ENCODE measurements around the gene INPP5D. TPM values are rescaled to one million over a fixed set of nuclear protein-coding genes. Genes with fewer than 3 reads are reported as not detected.

INPP5D gene
- total RNA-seq, 2 donors from 2014 or later: 7.2 to 9.3 TPM

- DNase-seq (no peak), ATAC-seq (no peak)
- intact Hi-C loops (cut with DNase I): no loop called here
Measured at GRCh38 chr2:233124421-233125080, 64.4 kb downstream of the INPP5D start.

- intact Hi-C loops (cut with DNase I): no loop called here
- DNase-seq (no peak), ATAC-seq (no peak)
Measured at GRCh38 chr2:233125455-233126065, 65.4 kb downstream of the INPP5D start.

GRCh38 chr2:233129351-233129978 lies 69.3 kb downstream of the INPP5D start:
- ATAC-seq: no peak
- intact Hi-C loops (cut with DNase I): no loop called here
- no peak for DNase-seq

GRCh38 chr2:233130024-233130423 lies 69.9 kb downstream of the INPP5D start:
- intact Hi-C loops (cut with DNase I): no loop called here
- no peak for ATAC-seq
- DNase-seq: no peak

- DNase-seq (no peak), ATAC-seq (no peak)
- intact Hi-C loops (cut with DNase I): no loop called here
Measured at GRCh38 chr2:233130481-233131020, 70.4 kb downstream of the INPP5D start.

DNA sequence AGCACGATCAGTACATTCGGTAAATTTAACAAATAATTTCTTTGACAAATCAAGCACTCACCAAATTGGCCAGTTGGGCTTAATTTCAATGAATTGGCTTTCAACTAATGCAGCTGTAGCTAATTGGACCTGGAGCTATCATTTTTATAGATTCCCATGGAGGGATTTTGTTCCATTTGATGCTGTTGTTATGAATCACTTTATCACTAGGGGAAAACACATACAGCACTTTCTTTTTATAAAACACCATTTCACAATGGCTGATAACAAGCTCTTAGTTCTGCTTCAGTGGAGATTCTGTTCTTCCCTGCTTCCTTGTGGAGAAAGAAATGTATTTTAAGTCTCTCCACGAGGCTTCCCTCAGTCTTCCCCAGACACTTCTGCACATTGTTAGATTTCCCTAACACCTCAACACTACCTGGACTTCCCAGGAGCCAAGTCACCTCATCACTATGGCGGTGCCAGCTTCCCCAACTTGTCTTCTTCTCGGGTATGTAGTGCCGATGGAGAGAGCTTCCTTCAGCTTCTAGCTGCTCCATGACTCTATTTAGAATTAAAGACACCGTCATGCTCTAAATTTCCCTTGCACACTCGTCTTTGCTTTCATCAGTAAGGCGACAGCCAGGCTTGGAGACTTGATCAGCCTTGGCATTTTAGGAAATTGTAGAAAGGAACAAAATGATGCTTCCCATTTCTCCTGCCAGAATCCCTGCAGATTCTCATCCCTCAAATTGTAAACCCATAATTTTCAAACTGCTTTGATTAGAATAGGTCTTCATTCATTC lies 72.0 kb downstream of the INPP5D start:
- intact Hi-C loops (cut with DNase I): no loop called here
- ATAC-seq: no peak
- DNase-seq: no peak

DNA sequence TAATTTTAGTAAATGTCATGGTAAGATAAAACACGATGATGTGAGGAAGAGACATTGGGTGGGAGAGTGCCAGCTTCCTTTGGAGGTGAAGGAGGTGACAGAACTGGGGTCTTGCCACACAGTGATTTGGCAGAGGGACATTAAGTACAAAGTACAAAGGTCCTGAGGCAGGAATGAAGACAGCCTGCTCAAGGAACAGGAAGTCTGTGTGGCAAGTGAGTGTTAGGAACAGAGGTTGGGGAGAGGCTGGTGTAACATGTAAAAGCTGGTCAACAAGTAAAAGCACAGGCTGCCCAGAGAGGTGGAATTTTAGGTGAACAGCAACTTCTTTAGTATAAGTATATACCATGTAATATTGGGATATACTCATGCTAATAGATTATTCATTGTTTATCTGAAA lies 73.1 kb downstream of the INPP5D start:
- ATAC-seq (peak; percentile 21 to 23), DNase-seq (no peak)
- intact Hi-C loops (cut with DNase I): no loop called here

- intact Hi-C loops (cut with DNase I): no loop called here
- DNase-seq (no peak), ATAC-seq (no peak)
Measured at GRCh38 chr2:233135421-233135820, 75.3 kb downstream of the INPP5D start.

GRCh38 chr2:233137040-233137439 lies 76.9 kb downstream of the INPP5D start:
- no peak for DNase-seq
- intact Hi-C loops (cut with DNase I): no loop called here
- no peak for ATAC-seq

- intact Hi-C loops (cut with DNase I): no loop called here
- ATAC-seq (no peak), DNase-seq (no peak)
Measured at GRCh38 chr2:233140077-233140585, 80.0 kb downstream of the INPP5D start.

GRCh38 chr2:233140978-233141377 lies 80.8 kb downstream of the INPP5D start:
- DNase-seq: no peak
- intact Hi-C loops (cut with DNase I): no loop called here
- ATAC-seq: no peak

- intact Hi-C loops (cut with DNase I): no loop called here
- no peak for DNase-seq
- ATAC-seq: no peak
Measured at GRCh38 chr2:233141901-233142300, 81.8 kb downstream of the INPP5D start.

DNA sequence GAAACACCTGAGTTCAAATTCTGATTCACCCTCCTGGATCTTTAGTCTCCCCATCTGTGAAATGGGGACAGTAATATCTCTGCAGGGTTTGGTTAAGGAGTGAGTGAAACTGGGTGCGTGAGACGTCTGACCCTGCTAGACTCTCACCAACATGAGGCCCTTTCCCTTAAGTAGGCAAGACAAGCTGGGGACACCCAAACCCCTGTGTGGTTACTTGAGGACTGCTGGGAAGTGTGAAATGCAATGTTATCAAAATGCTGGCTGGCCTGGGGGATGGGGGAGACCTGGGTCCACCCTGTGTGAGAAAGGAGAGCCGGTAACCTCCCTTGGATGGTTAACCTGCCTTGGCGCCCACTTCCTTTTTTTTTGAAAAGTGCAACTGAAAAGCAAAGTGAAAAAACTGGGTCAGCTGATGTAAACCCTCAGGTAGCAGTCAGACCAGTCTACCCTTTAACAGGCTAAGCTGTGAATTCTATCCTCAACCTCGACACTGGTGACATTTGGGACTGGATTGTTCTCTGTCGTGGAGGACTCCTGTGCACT lies 82.3 kb downstream of the INPP5D start:
- no peak for ATAC-seq
- intact Hi-C loops (cut with DNase I): no loop called here
- DNase-seq: no peak

DNA sequence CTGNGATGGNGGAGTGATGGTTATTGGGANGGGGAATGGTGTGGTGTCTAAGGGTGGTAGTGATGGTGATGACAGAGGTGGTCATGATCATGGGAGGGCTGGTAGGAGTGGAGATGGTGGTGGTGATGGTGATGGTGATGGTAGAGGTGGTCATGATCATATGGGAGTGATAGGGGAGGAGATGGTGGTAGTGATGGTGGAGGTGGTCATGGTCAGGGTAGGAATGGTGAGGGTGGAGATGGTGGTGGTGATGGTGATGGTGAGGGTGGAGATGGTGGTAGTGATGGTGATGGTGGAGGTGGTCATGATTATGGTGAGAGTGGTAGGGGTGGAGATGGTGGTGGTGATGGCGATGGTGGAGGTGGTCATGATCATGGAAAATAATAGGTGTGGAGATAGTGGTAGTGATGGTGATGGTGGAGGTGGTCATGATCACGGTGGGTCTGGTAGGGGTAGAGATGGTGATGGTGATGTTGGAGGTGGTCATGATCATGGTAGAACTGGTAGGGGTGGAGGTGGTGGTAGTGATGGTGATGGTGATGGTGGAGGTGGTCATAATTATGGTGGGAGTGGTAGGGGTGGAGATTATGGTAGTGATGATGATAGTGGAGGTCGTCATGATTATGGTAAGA lies 83.7 kb downstream of the INPP5D start:
- DNase-seq (no peak), ATAC-seq (no peak)
- intact Hi-C loops (cut with DNase I): no loop called here

- ATAC-seq (no peak), DNase-seq (no peak)
- intact Hi-C loops (cut with DNase I): no loop called here
Measured at GRCh38 chr2:233145726-233146125, 85.6 kb downstream of the INPP5D start.

DNA sequence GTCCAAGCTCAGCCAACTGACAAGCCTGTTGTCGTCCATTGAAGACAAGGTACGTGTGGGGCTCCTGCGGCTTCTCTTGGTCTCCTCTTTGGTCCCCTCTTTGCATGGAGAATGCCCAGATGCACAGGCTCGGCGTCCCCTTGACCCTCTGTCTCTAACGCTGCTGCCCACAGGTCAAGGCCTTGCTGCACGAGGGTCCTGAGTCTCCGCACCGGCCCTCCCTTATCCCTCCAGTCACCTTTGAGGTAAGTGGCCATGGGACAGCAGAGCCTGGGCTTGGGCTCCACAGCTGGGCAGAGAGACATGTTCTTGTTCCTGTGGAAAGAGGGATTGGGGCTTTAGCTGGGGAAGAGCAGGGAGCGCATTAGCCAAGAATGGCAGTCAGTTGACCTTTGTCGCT lies 86.1 kb downstream of the INPP5D start:
- intact Hi-C loops (cut with DNase I): no loop called here
- ATAC-seq: no peak
- no peak for DNase-seq

DNA sequence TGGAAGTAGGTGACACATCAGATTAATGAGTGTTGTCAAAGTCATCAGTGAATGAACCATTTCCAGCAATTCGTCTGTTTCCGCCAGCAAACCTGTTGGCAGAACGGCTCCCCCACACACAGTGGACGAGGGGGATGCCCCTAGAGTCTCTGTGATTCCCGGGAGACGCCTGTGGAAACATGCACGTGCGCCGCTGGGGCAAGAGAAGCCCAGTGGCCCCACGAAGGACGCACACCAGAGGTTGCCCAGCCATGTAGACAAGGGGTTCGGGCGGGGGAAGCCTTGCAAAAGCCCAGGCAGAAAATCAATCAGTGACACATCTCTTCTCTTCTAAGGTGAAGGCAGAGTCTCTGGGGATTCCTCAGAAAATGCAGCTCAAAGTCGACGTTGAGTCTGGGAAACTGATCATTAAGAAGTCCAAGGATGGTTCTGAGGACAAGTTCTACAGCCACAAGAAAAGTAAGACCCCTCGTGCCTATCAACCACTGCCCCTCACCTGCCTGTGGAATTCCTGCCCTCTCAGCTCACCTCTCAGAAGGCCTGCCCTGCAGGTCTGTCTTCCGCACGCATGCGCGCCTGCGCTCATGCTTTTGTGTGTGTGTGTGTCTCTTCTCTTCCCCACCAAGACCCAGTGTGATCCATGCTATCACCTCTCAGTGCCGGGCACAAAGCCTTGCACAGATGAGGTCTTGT lies 87.1 kb downstream of the INPP5D start:
- ATAC-seq (no peak), DNase-seq (no peak)
- intact Hi-C loops (cut with DNase I): no loop called here

GRCh38 chr2:233147829-233148167 lies 87.7 kb downstream of the INPP5D start:
- ATAC-seq (no peak), DNase-seq (no peak)
- intact Hi-C loops (cut with DNase I): no loop called here

All from left cardiac atrium (tissue), 4 donors.